HK-2 (cell line): Measurements from ENCODE around the gene LEF1.
"Not testable (repeated sequence)": the region's sequence is repeated elsewhere in the genome, so short reads cannot be mapped to it uniquely, and the experiment has no call there.

ENCODE experiments used
- DNase-seq: peaks from one replicate; pipeline ENCODE4 v3.0.0-alpha.2; 2018; ENCODE audit not compliant: unreplicated experiment

LEF1 gene

DNA sequence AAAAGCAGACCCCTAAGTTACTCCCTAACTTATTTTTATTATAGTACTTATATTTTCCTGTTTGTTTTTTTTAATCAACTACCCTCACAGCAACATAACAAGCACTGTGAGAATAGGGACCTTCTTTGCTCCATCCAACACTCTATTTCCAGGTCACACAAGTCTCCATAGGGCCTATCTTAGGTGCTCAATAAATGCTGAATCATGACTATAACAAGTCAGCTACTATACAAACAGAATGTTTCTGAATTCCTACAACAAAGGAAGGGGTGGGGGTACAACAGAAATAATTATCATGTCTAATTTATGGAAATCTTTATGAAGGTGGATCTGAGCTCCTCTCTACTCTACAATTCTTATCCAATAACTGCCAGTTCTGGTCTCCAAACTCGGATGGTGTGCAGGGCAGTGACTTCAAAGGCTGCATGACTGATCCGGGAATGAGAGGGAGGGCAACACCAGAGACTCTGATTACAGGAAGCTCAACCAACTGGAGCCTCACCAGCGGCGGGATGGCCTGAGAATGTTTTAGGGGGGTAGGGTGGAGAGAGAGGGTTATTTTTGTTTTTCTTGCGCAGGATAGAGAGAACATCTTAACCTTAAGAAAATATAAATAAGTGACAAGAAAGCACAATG is 107.9 kb downstream of the LEF1 start:
- no peak for DNase-seq

- no peak for DNase-seq
Observed at GRCh38 chr4:108060164-108060563, 108.6 kb downstream of the LEF1 start.

GRCh38 chr4:108058685-108059440 is 109.9 kb downstream of the LEF1 start:
- no peak for DNase-seq

- DNase-seq = no peak
Observed at GRCh38 chr4:108056418-108056817, 112.3 kb downstream of the LEF1 start.

DNA sequence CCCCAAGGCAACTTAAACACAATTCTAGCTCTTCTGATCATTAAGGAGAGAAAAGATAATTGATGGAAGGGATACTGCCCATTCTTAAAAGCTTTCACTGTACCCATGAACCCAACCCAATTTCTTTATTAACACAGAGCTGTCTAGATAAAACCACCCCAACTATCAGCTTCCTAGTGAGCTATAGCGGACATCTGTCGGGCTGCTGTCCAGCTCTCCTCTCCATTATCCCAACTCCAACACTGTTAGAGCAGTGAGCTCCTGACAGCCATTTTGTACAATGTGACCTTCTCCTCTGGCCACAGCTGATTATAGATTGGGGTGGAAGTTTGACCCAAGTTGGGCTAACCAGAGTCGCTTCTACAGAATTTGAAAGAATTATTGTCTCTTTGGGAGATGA is 112.9 kb downstream of the LEF1 start:
- no peak for DNase-seq

GRCh38 chr4:108054025-108054638 is 114.6 kb downstream of the LEF1 start:
- no peak for DNase-seq

DNA sequence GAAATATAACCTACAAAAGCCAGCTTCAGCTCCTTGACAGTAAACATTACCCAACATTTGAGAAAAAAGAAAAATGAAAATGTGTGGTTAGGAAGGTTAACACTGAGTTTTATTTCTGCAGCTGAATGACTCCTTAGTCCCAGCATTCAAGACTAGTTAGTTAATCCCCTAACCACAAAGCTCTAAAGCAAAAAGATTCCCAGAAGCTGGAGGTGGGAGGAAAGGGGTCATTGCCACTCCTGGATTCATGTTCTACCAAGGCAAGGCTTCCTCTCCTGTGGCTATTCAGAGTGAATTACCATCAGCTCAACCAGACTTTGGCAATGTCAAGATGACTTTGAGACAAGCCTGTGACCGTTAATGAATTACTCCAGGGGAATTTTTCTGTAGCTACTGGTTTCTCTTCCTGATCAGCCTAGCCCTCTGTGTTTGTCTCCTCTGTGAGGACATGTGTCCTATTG is 115.5 kb downstream of the LEF1 start:
- no peak for DNase-seq

DNA sequence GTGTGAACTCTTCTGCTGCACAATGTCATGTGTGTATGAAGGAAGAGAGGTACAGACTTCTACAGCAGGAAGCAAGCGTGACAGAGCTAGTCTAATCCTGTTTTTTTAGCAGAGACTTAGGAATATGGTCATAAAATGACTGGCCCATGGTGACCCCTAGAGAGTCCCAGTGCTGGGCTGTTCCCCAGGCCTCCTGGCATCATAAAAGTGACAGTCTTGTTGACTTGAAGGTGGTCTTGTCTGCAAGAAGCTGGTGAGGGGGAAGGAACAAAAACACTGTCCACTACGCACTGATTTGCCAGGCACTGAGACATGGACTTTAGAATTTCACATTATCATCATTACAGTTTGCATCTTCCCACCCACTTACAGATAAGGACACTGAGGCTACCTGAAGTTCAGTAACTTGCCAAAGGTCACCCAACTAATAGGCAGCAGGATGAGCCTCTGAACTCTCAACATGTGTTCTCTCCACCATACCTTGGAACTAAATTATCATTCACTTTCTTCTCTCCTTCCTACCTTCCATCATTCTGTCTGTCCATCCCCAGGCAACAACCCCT is 116.1 kb downstream of the LEF1 start:
- DNase-seq = no peak

- no peak for DNase-seq
Observed at GRCh38 chr4:108051343-108051742, 117.4 kb downstream of the LEF1 start.

DNA sequence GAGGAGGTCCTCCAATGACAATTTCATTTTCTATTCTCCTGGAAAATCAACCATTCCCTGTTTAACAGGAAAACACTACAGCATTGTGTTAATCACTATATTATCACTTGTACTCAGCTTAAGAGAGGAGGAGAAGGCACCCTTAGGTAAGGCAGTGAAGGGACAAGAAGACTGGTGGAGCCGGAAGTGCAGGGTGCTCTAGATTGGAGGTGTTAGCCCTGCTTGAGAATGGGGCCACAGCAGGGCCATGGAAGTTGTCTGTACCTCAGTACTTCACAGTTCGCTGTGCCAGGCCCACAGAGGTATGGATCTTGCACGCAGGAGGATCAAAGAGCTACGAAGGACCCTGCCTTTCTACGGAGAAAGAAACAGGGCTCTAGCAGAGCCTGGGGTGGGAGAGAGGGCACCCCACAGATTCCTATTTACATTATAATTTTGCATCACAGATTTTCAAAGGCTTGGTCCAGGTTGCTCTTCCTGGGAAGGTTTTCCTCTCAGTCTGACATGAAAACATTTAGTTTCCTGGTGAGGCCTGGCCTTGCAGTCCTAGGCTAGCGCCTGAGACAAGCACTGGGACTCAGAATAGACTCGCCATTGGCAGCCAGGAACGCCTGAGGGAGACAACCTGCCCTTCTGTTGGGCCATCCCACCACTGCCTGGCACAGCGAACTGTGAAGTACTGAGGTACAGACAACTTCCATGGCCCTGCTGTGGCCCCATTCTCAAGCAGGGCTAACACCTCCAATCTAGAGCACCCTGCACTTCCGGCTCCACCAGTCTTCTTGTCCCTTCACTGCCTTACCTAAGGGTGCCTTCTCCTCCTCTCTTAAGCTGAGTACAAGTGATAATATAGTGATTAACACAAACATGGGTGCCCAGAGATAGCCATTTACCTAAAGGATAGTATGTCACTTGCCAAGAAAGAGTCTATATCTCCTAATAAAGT is 118.3 kb downstream of the LEF1 start:
- not testable (repeated sequence) for DNase-seq

- DNase-seq = no peak
Observed at GRCh38 chr4:108049406-108049805, 119.3 kb downstream of the LEF1 start.

DNA sequence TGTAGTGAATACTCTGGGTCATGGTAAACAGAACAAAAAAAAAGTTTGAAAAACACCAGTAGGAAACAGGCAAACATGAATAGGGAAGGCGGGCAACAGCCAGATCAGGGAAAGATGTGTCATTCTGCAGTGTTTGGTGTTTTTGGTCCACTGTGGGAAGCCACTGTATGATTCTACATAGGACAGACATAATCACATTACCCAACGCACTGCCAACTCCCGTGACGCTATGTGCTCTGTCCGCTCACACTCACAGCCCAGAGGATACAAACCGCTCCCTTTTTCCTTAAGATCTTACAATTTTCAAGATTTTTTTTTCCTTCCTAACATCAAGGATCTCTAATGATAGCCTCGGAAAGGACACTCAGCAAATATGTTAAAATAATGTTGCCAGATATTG is 119.7 kb downstream of the LEF1 start:
- no peak for DNase-seq

GRCh38 chr4:108048157-108048556 is 120.6 kb downstream of the LEF1 start:
- DNase-seq = no peak

DNA sequence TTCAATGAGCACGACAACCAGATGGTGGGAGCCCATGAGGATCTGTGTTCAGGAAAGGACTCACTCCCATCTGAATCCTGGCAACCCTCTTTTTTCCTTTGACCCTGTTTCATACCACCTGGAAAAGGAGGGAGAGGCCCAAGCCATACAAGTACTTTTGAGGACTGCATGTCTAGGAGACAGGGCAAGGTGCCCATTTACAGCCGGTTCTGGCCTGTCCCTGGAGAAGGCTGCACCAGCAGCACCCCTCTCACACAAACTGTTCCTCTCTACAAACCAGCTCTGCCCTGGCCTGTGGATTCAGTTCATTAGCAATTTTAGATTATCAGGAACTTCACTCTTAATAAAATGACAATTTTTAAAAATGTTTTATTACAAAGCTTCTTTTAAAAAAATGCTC is 121.5 kb downstream of the LEF1 start:
- no peak for DNase-seq

DNA sequence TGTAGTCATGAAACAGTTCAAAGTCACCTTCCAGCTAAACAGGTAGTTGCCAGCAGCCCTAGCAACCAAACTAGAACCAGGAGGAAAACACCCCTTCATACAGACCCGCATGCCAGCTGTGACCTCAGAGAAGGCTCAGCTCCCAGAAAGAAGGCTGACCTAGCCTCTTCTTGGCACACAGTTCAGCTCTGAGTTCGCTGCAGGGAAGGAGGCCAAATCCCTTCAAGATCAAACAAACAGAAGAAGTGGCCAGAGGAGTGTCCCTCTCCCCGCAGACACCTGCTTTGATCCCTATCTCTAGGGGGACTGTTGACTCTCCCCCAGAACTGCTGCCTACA is 123.1 kb downstream of the LEF1 start:
- DNase-seq = no peak

DNA sequence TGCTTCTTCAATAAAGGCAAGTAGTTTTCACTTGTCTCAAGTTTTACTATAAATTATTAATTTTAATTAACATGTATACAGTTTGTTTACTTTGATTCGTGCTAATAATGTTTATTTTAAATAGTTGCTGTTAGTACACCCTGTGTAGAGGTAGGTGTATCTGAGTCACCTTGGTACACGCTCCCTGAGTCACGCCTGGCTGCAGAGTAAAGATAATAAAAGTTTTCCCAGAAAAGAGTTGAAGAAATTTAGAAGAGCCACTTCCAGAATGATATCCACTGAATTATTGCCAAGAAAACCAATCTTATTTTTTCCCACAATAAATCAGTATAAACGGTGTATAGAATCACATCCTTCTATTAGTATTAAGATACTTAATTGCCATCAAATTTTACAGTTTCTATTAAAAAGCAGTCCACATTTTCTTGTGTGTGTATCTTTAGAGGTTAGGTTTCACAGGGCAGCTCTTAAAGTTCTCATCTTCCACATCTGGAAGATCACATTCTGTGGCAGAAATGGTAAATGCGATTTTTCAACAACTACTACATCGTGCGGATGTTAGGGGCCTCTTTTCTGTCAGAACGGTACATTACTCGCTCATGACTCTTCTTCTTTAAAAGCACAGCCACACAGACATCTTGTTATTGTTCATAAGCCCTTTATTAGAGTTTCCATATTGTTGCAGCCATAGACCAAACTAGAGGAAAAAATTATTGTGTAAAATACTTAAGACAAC is 123.6 kb downstream of the LEF1 start:
- DNase-seq = no peak

- no peak for DNase-seq
Observed at GRCh38 chr4:108043526-108043925, 125.2 kb downstream of the LEF1 start.

- DNase-seq = no peak
Observed at GRCh38 chr4:108042927-108043326, 125.8 kb downstream of the LEF1 start.

DNA sequence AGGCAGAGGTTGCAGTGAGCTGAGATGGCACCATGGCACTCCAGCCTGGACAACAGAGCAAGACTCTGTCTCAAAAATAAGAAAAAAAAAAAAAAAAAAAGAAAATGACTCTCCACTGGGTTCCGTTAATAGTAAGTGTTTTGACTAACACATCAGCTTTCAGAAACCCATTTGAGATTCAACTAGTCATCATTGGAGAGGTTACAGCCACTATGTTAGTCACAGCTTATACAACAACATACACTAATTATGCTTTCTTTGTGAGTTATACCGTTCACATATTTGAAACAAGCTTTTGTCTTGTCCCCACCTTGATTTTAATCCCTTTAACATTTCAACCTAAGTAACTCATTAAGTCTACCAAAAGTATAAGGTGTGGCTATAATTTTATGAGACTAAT is 130.8 kb downstream of the LEF1 start:
- no peak for DNase-seq

- DNase-seq = no peak
Observed at GRCh38 chr4:108036213-108036612, 132.5 kb downstream of the LEF1 start.

- no peak for DNase-seq
Observed at GRCh38 chr4:108035691-108036090, 133.0 kb downstream of the LEF1 start.
